Astrocyte (in vitro differentiated cells and primary cell): ENCODE measurements around the gene HMSD. TPM values are rescaled to one million over a fixed set of nuclear protein-coding genes. Genes with fewer than 3 reads are reported as not detected.

ENCODE experiments used
- DNase-seq: peaks from one replicate; pipeline ENCODE4 v3.0.0-alpha.2; 2010; ENCODE audit warnings: low read depth
- FAIRE-seq: peaks from 2 replicates; lab custom pipeline; 2011; peaks lifted over from hg19 to GRCh38; lab: Jason Lieb, UNC
- H2AFZ ChIP-seq: 2 replicates; pipeline ENCODE4 v1.6.0; 2012; ENCODE audit warnings: low read depth, low read length, inconsistent platforms
- H3K27ac ChIP-seq: 2 replicates; pipeline ENCODE4 v1.5.1; 2011; ENCODE audit warnings: low read depth, low read length, inconsistent platforms
- H3K27me3 ChIP-seq: 2 replicates; pipeline ENCODE4 v1.6.0; 2011; ENCODE audit warnings: low read length, inconsistent platforms; ENCODE audit not compliant: insufficient read depth
- H3K36me3 ChIP-seq: 2 replicates; pipeline ENCODE4 v1.5.1; 2011; ENCODE audit warnings: low read length, inconsistent platforms; ENCODE audit not compliant: insufficient read depth
- H3K4me1 ChIP-seq: 2 replicates; pipeline ENCODE4 v1.5.1; 2011; ENCODE audit warnings: low read length, inconsistent platforms; ENCODE audit not compliant: insufficient read depth
- H3K4me2 ChIP-seq: 2 replicates; pipeline ENCODE4 v1.6.0; 2012; ENCODE audit warnings: low read length, inconsistent platforms
- H3K4me3 ChIP-seq: 2 replicates; pipeline ENCODE4 v1.5.1; 2011; ENCODE audit warnings: low read depth, mild to moderate bottlenecking, low read length, inconsistent platforms; ENCODE audit not compliant: insufficient read depth
- H3K79me2 ChIP-seq: 2 replicates; pipeline ENCODE4 v1.6.0; 2012; ENCODE audit warnings: mild to moderate bottlenecking, low read length, inconsistent platforms; ENCODE audit not compliant: insufficient read depth
- H3K9ac ChIP-seq: 2 replicates; pipeline ENCODE4 v1.6.0; 2012; ENCODE audit warnings: mild to moderate bottlenecking, low read length, inconsistent platforms
- H3K9me3 ChIP-seq: 2 replicates; pipeline ENCODE4 v1.5.1; 2012; ENCODE audit warnings: low read depth, mild to moderate bottlenecking, low read length, inconsistent platforms; ENCODE audit not compliant: insufficient read depth
- H4K20me1 ChIP-seq: 2 replicates; pipeline ENCODE4 v1.6.0; 2012; ENCODE audit warnings: low read length, inconsistent platforms; ENCODE audit not compliant: insufficient read depth
- H3K27ac Mint-ChIP-seq: one replicate; pipeline ENCODE4 v1.8.0; 2021; ENCODE audit warnings: mild to moderate bottlenecking, mixed read lengths; ENCODE audit not compliant: unreplicated experiment
- H3K27me3 Mint-ChIP-seq: one replicate; pipeline ENCODE4 v1.8.0; 2021; ENCODE audit warnings: low read depth, mixed read lengths; ENCODE audit not compliant: unreplicated experiment
- H3K36me3 Mint-ChIP-seq: one replicate; pipeline ENCODE4 v1.8.0; 2021; ENCODE audit warnings: low read depth, mixed read lengths; ENCODE audit not compliant: unreplicated experiment
- H3K4me1 Mint-ChIP-seq: one replicate; pipeline ENCODE4 v1.8.0; 2021; ENCODE audit warnings: low read depth, mixed read lengths; ENCODE audit not compliant: unreplicated experiment
- H3K4me3 Mint-ChIP-seq: one replicate; pipeline ENCODE4 v1.8.0; 2021; ENCODE audit warnings: mild to moderate bottlenecking, moderate library complexity, mixed read lengths; ENCODE audit not compliant: unreplicated experiment
- H3K9me3 Mint-ChIP-seq: one replicate; pipeline ENCODE4 v1.8.0; 2021; ENCODE audit warnings: mild to moderate bottlenecking, mixed read lengths; ENCODE audit not compliant: unreplicated experiment
- CTCF ChIP-seq: IDR thresholded peaks from 2 replicates; pipeline ENCODE4 v1.5.1; 2011; ENCODE audit warnings: low read depth, mild to moderate bottlenecking, inconsistent platforms, low read length, moderate library complexity; ENCODE audit not compliant: insufficient read depth
- EZH2 ChIP-seq: IDR thresholded peaks from 2 replicates; pipeline ENCODE4 v1.6.1; 2012; ENCODE audit warnings: mild to moderate bottlenecking, low read length, inconsistent platforms; ENCODE audit not compliant: insufficient read depth
- total RNA-seq: library from RNA; stranded (reverse); gene quantifications from 2 replicates; pipeline ENCODE4 v1.2.1, GENCODE V29; 2021

HMSD gene
- total RNA-seq, 1 donor from 2014 or later: 1.0 TPM

- no peak overlapping the region for H3K4me3 Mint-ChIP-seq
- TF ChIP-seq CTCF (no peak), EZH2 (no peak)
- DNase-seq (no peak), FAIRE-seq (no peak)
- no peaks in the 10 kb centered on the region for H3K9me3 Mint-ChIP-seq
- Histone ChIP-seq H4K20me1 (no peaks in the 10 kb centered on the region), H3K9ac (no peak overlapping the region), H3K4me2 (no peak overlapping the region), H3K4me1 (no peaks in the 10 kb centered on the region), H2AFZ (no peak overlapping the region), H3K9me3 (no peaks in the 10 kb centered on the region), H3K27ac (no peak overlapping the region), H3K4me3 (no peak overlapping the region), H3K79me2 (no peaks in the 10 kb centered on the region), H3K36me3 (no peaks in the 10 kb centered on the region), H3K27me3 (peaks cover 2% of the 10 kb centered on the region)
- H3K36me3 Mint-ChIP-seq: no peaks in the 10 kb centered on the region
- H3K27me3 Mint-ChIP-seq: no peaks in the 10 kb centered on the region
- no peak overlapping the region for H3K27ac Mint-ChIP-seq
- H3K4me1 Mint-ChIP-seq: no peaks in the 10 kb centered on the region
These were observed 18.2 kb upstream of the HMSD start for GRCh38 chr18:63930773-63931354.

- H3K27me3 ChIP-seq: no peaks in the 10 kb centered on the region
- H3K4me2 ChIP-seq: peak overlapping the region; percentile 98
- no peaks in the 10 kb centered on the region for H3K79me2 ChIP-seq
- peak overlapping the region; percentile 83 for H3K4me3 Mint-ChIP-seq
- peak overlapping the region; percentile 70 for H3K9ac ChIP-seq
- peak; percentile 38 for DNase-seq
- H3K27ac ChIP-seq: no peak overlapping the region
- H3K9me3 Mint-ChIP-seq: no peaks in the 10 kb centered on the region
- H3K27me3 Mint-ChIP-seq: no peaks in the 10 kb centered on the region
- TF ChIP-seq CTCF: peak; percentile 47
- TF ChIP-seq EZH2: peak; percentile 35
- no peak for FAIRE-seq
- H3K36me3 Mint-ChIP-seq: no peaks in the 10 kb centered on the region
- no peaks in the 10 kb centered on the region for H3K9me3 ChIP-seq
- H3K4me3 ChIP-seq: peak overlapping the region; percentile 60
- no peaks in the 10 kb centered on the region for H3K4me1 ChIP-seq
- H2AFZ ChIP-seq: peak overlapping the region; percentile 97
- no peaks in the 10 kb centered on the region for H3K4me1 Mint-ChIP-seq
- no peaks in the 10 kb centered on the region for H3K36me3 ChIP-seq
- H3K27ac Mint-ChIP-seq: peak overlapping the region; percentile 58
- H4K20me1 ChIP-seq: no peaks in the 10 kb centered on the region
These were observed 12.8 kb upstream of the HMSD start for GRCh38 chr18:63936156-63936931.
